HAP-1 (cell line): Measurements from ENCODE around the gene LDHAL6A.
"Not testable (repeated sequence)": the region's sequence is repeated elsewhere in the genome, so short reads cannot be mapped to it uniquely, and the experiment has no call there.

Experiments used
- DNase-seq, 2 experiments: peaks; one replicate each; pipeline ENCODE4 v3.0.0-alpha.2; 2016 to 2020; ENCODE audit warnings: low spot score in 2 of 2
- H3K27me3 ChIP-seq: fragments of 250-450 bp; sonication (Bioruptor Pico); 2 replicates; pipeline ENCODE4 v1.5.1; 2020; ENCODE audit warnings: low read depth, mild to moderate bottlenecking, moderate library complexity
- H3K36me3 ChIP-seq: fragments of 250-450 bp; sonication (Bioruptor Pico); replicated peaks from 2 replicates; pipeline ENCODE4 v1.5.1; 2020; ENCODE audit warnings: mild to moderate bottlenecking
- H3K4me1 ChIP-seq: fragments of 250-450 bp; sonication (Bioruptor Pico); 2 replicates; pipeline ENCODE4 v1.5.1; 2020; ENCODE audit warnings: mild to moderate bottlenecking
- H3K4me3 ChIP-seq: fragments of 250-450 bp; sonication (Bioruptor Pico); 2 replicates; pipeline ENCODE4 v1.5.1; 2020; ENCODE audit warnings: mild to moderate bottlenecking, moderate library complexity
- H3K9me3 ChIP-seq: fragments of 250-450 bp; sonication (Bioruptor Pico); 2 replicates; pipeline ENCODE4 v1.5.1; 2020; ENCODE audit warnings: mild to moderate bottlenecking, moderate library complexity
- in situ Hi-C: fragments of 300-500 bp; cut with MboI; formaldehyde crosslinking; loops from 3 replicates; pipeline ENCODE4 v1.14.3; 2020; ENCODE audit warnings: low sequenced_read_pairs, inconsistent platforms, mixed read lengths

Gene LDHAL6A

GRCh38 chr11:18455686-18456372 is at the start of gene LDHAL6A:
Gene LDHAL6A, plus strand, starts transcription at chr11:18455856. Its CDS starts 825 bp downstream, at chr11:18456681.
- no peak for DNase-seq
- in situ Hi-C loops: no loop called here
- Histone ChIP-seq H3K27me3 (peaks cover 2% of the 10 kb centered on the region; the same call in 1 of the 2 replicates), H3K4me1 (no peaks in the 10 kb centered on the region), H3K36me3 (no peaks in the 10 kb centered on the region), H3K4me3 (no peak within 1 kb of the TSS), H3K9me3 (no peaks in the 10 kb centered on the region)

DNA sequence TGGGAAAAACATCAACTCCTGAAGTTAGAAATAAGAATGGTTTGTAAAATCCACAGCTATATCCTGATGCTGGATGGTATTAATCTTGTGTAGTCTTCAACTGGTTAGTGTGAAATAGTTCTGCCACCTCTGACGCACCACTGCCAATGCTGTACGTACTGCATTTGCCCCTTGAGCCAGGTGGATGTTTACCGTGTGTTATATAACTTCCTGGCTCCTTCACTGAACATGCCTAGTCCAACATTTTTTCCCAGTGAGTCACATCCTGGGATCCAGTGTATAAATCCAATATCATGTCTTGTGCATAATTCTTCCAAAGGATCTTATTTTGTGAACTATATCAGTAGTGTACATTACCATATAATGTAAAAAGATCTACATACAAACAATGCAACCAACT is 48.3 kb upstream of the LDHAL6A start:
- H3K36me3 ChIP-seq: peaks cover 61% of the 10 kb centered on the region
- H3K4me1 ChIP-seq, H3K4me3 ChIP-seq, DNase-seq, H3K9me3 ChIP-seq, H3K27me3 ChIP-seq, in situ Hi-C loops: not testable (repeated sequence)

- no peaks in the 10 kb centered on the region for H3K27me3 ChIP-seq
- peaks cover 48% of the 10 kb centered on the region for H3K36me3 ChIP-seq
- H3K4me1 ChIP-seq: no peaks in the 10 kb centered on the region
- in situ Hi-C loops: no loop called here
- no peak for DNase-seq
- no peaks in the 10 kb centered on the region for H3K9me3 ChIP-seq
- no peak overlapping the region for H3K4me3 ChIP-seq
These were observed 46.9 kb upstream of the LDHAL6A start for GRCh38 chr11:18408558-18409291.

GRCh38 chr11:18416459-18416858 is 39.2 kb upstream of the LDHAL6A start:
- in situ Hi-C loops: no loop called here
- Histone ChIP-seq H3K27me3 (no peaks in the 10 kb centered on the region), H3K9me3 (no peaks in the 10 kb centered on the region), H3K4me1 (no peaks in the 10 kb centered on the region), H3K36me3 (no peaks in the 10 kb centered on the region), H3K4me3 (no peak overlapping the region)
- DNase-seq: no peak

- no peaks in the 10 kb centered on the region for H3K36me3 ChIP-seq
- no peak for DNase-seq
These were observed 36.6 kb upstream of the LDHAL6A start for GRCh38 chr11:18419040-18419439.

GRCh38 chr11:18420067-18420466 is 35.6 kb upstream of the LDHAL6A start:
- DNase-seq: no peak
- H3K27me3 ChIP-seq: no peaks in the 10 kb centered on the region
- no peaks in the 10 kb centered on the region for H3K9me3 ChIP-seq
- in situ Hi-C loops: no loop called here
- no peaks in the 10 kb centered on the region for H3K4me1 ChIP-seq
- H3K36me3 ChIP-seq: no peaks in the 10 kb centered on the region
- H3K4me3 ChIP-seq: no peak overlapping the region

More at GRCh38 chr11:18419040-18419439, 36.6 kb upstream of the LDHAL6A start:
- H3K4me3 ChIP-seq: no peak overlapping the region
- H3K4me1 ChIP-seq: no peaks in the 10 kb centered on the region
- no peaks in the 10 kb centered on the region for H3K27me3 ChIP-seq
- in situ Hi-C loops: no loop called here
- no peaks in the 10 kb centered on the region for H3K9me3 ChIP-seq

GRCh38 chr11:18427240-18427639 is 28.4 kb upstream of the LDHAL6A start:
- DNase-seq: no peak
- in situ Hi-C loops: no loop called here
- H3K4me3 ChIP-seq: no peak overlapping the region
- no peaks in the 10 kb centered on the region for H3K9me3 ChIP-seq
- no peaks in the 10 kb centered on the region for H3K36me3 ChIP-seq
- H3K27me3 ChIP-seq: no peaks in the 10 kb centered on the region
- no peaks in the 10 kb centered on the region for H3K4me1 ChIP-seq

DNA sequence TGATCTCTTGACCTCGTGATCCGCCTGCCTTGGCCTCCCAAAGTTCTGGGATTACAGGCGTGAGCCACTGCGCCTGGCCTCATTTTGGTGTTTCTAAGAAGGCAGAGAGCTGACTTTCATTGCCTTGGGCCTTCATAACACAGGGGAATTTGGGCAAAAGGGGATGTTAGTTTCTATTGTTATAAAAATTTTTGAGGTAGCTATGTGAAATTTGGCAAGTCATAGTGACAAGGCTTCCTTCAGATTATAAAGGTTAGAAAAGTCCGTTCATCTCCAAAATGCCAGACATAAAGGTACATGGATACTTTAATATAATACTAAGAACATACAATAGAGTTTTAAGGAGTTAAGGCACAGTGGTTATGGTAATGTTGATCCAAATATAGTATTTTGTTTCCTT is 26.3 kb upstream of the LDHAL6A start:
- DNase-seq: no peak
- Histone ChIP-seq H3K4me1 (no peaks in the 10 kb centered on the region), H3K36me3 (no peaks in the 10 kb centered on the region), H3K27me3 (no peaks in the 10 kb centered on the region), H3K4me3 (no peak overlapping the region), H3K9me3 (no peaks in the 10 kb centered on the region)
- in situ Hi-C loops: no loop called here

- Histone ChIP-seq H3K4me3 (no peak overlapping the region), H3K36me3 (no peaks in the 10 kb centered on the region), H3K4me1 (no peaks in the 10 kb centered on the region), H3K27me3 (peaks cover 3% of the 10 kb centered on the region), H3K9me3 (0 out of 2 replicates have a peak, but pooled peaks cover 4% of the 10 kb centered on the region)
- no peak for DNase-seq
- in situ Hi-C loops: no loop called here
These were observed 17.0 kb upstream of the LDHAL6A start for GRCh38 chr11:18438691-18439090.

GRCh38 chr11:18449251-18449650 is 6.4 kb upstream of the LDHAL6A start:
- no peak for DNase-seq
- Histone ChIP-seq H3K4me1 (no peaks in the 10 kb centered on the region), H3K36me3 (no peaks in the 10 kb centered on the region), H3K4me3 (no peak overlapping the region), H3K27me3 (peaks cover 2% of the 10 kb centered on the region; the same call in 1 of the 2 replicates), H3K9me3 (no peaks in the 10 kb centered on the region)
- in situ Hi-C loops: no loop called here

DNA sequence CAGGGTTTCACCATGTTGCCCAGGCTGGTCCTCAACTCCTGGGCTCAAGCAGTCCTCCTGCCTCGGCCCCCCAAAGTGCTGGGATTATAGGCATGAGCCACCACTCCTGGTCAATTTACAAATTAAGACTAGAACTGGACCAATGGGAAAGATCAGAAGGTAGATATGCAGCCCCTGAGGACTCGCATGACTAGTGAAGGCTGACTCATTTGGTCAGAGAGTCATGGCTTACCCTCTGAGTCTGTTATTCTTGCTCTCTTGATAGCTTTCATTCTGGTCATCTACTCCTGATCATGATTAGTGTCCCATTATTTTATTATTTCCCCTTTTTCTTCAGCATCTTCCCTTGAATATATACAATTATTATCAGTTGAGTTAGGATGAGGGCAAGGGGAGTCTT is 2.7 kb upstream of the LDHAL6A start:
- Histone ChIP-seq H3K27me3 (peaks cover 2% of the 10 kb centered on the region; the same call in 1 of the 2 replicates), H3K36me3 (no peaks in the 10 kb centered on the region), H3K9me3 (no peaks in the 10 kb centered on the region), H3K4me3 (no peak overlapping the region), H3K4me1 (no peaks in the 10 kb centered on the region)
- in situ Hi-C loops: no loop called here
- no peak for DNase-seq

DNA sequence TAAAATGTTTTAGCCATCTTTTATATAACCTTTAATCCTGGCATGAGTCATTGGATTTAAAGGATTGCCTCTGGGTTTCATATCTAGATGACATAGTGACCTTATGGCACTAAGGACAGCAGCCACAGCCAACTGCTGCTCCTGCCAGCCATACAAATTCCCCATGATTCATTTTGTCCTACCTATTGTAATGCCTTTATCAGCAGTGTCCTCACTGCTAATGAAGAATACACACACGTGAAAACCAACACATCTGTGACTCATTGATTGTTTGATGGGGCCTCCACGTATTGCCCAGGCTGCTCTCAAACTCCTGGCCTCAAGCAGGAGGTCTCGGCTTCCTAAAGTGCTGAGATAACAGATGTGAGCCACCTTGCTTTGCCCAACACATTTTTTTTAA is 1.8 kb downstream of the LDHAL6A start:
- in situ Hi-C loops: no loop called here
- no peak for DNase-seq

DNA sequence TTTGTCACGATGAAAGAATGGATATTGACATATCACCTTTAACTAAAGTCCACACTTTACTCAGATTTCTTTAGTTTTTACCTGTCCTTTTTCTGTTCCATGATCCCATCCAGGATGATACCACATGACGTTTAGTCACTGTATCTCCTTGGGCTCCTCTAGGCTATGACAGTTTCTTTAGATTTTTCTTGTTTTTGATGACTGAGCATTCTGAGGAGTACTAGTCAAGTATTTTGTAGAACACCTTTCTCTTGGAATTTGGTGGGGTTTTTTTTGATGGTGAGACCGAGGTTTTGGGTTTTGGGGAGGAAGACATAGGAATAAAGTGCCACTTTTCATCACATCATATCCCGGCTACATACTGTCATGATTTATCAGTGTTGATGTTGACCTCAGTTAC is 4.0 kb downstream of the LDHAL6A start:
- H3K9me3 ChIP-seq: no peaks in the 10 kb centered on the region
- DNase-seq: no peak
- no peaks in the 10 kb centered on the region for H3K27me3 ChIP-seq
- in situ Hi-C loops: no loop called here
- no peaks in the 10 kb centered on the region for H3K4me1 ChIP-seq
- no peaks in the 10 kb centered on the region for H3K36me3 ChIP-seq
- H3K4me3 ChIP-seq: no peak overlapping the region

More for the DNA sequence above, 1.8 kb downstream of the LDHAL6A start:
- no peaks in the 10 kb centered on the region for H3K27me3 ChIP-seq
- no peaks in the 10 kb centered on the region for H3K9me3 ChIP-seq
- H3K36me3 ChIP-seq: no peaks in the 10 kb centered on the region
- H3K4me1 ChIP-seq: no peaks in the 10 kb centered on the region
- no peak overlapping the region for H3K4me3 ChIP-seq

DNA sequence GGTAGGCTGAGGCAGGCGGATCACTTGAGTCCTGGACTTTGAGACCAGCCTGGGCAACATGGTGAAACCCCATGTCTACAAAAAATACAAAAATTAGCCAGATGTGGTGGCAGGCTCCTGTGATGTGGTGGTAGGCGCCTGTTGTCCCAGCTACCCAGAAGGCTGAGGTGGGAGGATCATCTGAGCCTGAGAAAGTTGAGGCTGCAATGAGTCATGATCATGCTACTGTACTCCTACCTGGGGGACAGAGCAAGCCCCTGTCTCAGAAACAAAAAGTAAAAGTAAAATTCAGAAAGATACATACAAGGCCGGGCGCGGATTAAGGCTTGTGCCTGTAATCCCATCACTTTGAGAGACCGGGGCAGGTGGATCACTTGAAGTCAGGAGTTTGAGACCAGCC is 6.3 kb downstream of the LDHAL6A start:
- no peaks in the 10 kb centered on the region for H3K27me3 ChIP-seq
- no peaks in the 10 kb centered on the region for H3K9me3 ChIP-seq
- in situ Hi-C loops: no loop called here
- DNase-seq: no peak
- H3K36me3 ChIP-seq: no peaks in the 10 kb centered on the region
- H3K4me3 ChIP-seq: no peak overlapping the region
- H3K4me1 ChIP-seq: no peaks in the 10 kb centered on the region
